ENCODE results near the gene CHD6.

CHD6 gene

GRCh38 chr20:41375846-41376245 is 242.3 kb downstream of the CHD6 start:
- TF ChIP-seq POLR2A (IDR thresholded peaks at IDR 0.05; ENCODE audit: low read depth, low read length): no peak
- no peak for TF ChIP-seq TAF1 (IDR thresholded peaks at IDR 0.05; ENCODE audit: borderline replicate concordance, low read depth, low read length)
- TF ChIP-seq POLR2AphosphoS5 (IDR thresholded peaks at IDR 0.05; ENCODE audit: low read depth, low read length): no peak
- no peak for DNase-seq (ENCODE audit: insufficient read length)
- FAIRE-seq: no peak

DNA sequence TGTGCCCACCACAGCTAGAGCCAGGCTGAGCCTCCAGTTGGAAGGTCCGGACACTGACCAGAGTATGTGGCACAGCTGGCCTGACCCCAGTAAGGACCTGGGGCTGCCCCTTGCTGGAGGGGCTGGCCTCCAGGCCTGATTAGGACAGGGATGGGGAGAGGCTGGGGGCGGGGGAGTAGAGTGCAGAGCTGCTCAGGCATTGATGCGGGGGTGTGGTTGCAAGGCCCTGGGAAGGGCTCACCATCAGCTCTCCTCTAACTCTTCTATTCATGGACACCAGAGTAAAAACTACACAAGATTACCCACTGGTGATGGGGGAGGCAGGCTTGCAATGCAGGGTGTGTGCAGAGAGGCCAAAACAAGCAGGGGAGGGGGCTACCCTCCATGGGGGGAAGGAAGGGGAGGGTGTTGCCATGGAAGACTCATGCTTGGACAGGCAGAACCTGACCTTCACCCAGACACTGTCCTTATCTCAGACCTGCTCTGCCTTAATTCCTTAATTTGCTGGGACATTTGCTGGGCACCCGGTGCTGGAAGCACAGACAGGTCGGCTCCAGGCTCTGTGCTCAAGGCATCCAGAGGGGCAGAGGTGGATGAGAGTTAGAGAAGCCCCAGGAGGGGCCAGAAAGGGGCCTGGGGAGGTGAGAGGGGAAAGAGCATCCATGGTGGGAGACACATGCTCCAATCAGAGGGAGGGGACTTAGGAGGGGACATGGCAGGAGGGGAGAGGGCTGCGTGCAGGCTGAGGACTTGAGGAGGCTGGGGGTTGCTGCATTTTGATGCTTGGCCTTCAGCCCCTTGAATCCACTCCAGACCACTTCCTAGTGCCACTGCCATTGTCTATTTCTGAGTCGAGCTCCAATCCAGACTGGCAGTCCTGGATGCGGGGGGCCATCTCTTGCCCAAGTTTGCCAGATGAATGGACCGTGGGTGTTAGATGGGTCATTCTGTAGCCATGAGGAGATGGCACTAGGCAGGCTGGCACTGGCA is 244.0 kb downstream of the CHD6 start:
- DNase-seq (ENCODE audit: insufficient read length) (no peak), FAIRE-seq (no peak)
- TF ChIP-seq POLR2A (IDR thresholded peaks at IDR 0.05; ENCODE audit: low read depth, low read length): no peak
- TF ChIP-seq POLR2AphosphoS5 (IDR thresholded peaks at IDR 0.05; ENCODE audit: low read depth, low read length): no peak
- no peak for TF ChIP-seq TAF1 (IDR thresholded peaks at IDR 0.05; ENCODE audit: borderline replicate concordance, low read depth, low read length)

GRCh38 chr20:41373251-41373783 is 244.9 kb downstream of the CHD6 start:
- TF ChIP-seq TAF1 (IDR thresholded peaks at IDR 0.05; ENCODE audit: borderline replicate concordance, low read depth, low read length) (no peak), POLR2AphosphoS5 (IDR thresholded peaks at IDR 0.05; ENCODE audit: low read depth, low read length) (no peak), POLR2A (IDR thresholded peaks at IDR 0.05; ENCODE audit: low read depth, low read length) (no peak)
- FAIRE-seq (no peak), DNase-seq (ENCODE audit: insufficient read length) (no peak)

DNA sequence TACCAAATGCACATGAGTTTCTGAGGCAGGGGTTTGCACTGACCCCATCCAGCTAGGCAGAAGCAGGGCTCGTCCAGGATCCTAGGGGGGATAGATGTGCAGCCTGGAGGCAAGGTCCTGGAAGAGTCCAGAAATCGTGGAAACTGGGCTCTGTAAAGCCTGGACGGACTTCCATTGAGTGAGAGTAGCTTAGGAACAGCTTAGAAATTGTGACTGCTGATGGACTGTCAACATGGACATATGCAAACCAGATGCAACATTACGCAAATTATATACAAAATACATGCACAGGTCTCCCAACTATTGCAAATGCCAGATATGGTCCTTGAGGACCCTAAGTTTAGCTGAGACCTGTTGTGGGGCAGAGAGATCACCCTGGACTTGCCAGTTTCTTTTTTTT is 246.8 kb downstream of the CHD6 start:
- DNase-seq (ENCODE audit: insufficient read length) (no peak), FAIRE-seq (no peak)
- TF ChIP-seq POLR2A (IDR thresholded peaks at IDR 0.05; ENCODE audit: low read depth, low read length) (no peak), TAF1 (IDR thresholded peaks at IDR 0.05; ENCODE audit: borderline replicate concordance, low read depth, low read length) (no peak), POLR2AphosphoS5 (IDR thresholded peaks at IDR 0.05; ENCODE audit: low read depth, low read length) (no peak)

DNA sequence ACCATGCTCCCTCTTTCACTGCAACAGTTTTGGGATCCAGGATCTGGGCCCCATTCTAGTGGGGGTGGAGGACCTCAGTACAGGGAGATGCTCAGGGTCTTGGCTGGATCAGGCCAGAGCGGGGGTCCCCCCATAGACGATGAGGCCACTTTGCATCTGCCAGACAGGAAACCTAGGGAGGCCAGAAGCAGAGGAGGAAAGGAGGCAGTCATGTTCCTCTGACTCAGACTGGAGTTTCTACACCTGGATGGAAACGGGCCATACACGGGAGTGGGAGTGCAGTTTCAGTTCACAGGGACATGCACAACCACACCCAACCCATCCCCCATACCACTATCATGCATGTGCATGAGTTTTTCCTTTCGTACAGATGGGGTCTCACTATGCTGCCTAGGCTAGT is 248.0 kb downstream of the CHD6 start:
- FAIRE-seq (no peak), DNase-seq (ENCODE audit: insufficient read length) (no peak)
- TF ChIP-seq TAF1 (IDR thresholded peaks at IDR 0.05; ENCODE audit: borderline replicate concordance, low read depth, low read length): no peak
- no peak for TF ChIP-seq POLR2A (IDR thresholded peaks at IDR 0.05; ENCODE audit: low read depth, low read length)
- TF ChIP-seq POLR2AphosphoS5 (IDR thresholded peaks at IDR 0.05; ENCODE audit: low read depth, low read length): no peak

- no peak for FAIRE-seq
- TF ChIP-seq POLR2A (IDR thresholded peaks at IDR 0.05; ENCODE audit: low read depth, low read length): no peak
- no peak for TF ChIP-seq POLR2AphosphoS5 (IDR thresholded peaks at IDR 0.05; ENCODE audit: low read depth, low read length)
- no peak for TF ChIP-seq TAF1 (IDR thresholded peaks at IDR 0.05; ENCODE audit: borderline replicate concordance, low read depth, low read length)
- no peak for DNase-seq (ENCODE audit: insufficient read length)
These were observed 248.5 kb downstream of the CHD6 start for GRCh38 chr20:41369673-41370072.

DNA sequence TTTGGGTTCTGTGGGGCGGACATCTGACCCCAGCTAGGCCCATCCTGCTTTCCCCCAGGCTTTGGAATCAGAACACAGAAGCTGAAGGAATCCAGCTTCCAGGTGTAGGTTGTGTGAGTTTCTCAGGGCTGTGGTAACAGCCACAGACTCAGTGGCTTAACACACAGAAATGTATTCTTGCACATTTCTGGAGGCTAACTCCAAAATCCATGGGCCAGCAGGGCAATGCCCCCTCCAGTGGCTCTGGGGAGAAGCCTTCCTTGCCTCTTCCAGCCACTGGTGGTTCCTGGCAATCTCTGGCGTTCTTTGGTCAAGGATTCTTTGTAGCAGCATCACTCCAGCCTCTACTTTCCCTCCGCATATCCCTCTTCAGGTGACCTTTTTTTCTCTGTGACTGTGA is 250.2 kb downstream of the CHD6 start:
- FAIRE-seq (no peak), DNase-seq (ENCODE audit: insufficient read length) (no peak)
- TF ChIP-seq POLR2AphosphoS5 (IDR thresholded peaks at IDR 0.05; ENCODE audit: low read depth, low read length) (no peak), POLR2A (IDR thresholded peaks at IDR 0.05; ENCODE audit: low read depth, low read length) (no peak), TAF1 (IDR thresholded peaks at IDR 0.05; ENCODE audit: borderline replicate concordance, low read depth, low read length) (no peak)

DNA sequence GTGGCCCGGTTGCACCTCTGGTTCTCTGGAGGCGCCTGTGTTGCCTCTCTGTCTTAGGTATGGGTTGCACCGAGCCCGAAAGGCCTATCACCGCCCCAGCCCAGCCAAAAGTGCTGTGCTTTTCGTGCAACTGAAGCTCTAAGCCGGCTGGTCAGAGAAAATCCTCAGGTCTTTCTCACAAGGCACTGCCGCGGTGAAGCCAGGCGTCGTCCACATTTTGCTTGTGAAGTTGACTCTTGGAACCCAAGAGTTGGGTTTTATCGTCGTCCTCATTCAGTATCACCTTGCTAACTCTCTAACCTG is 250.8 kb downstream of the CHD6 start:
- DNase-seq (ENCODE audit: insufficient read length) (no peak), FAIRE-seq (no peak)
- TF ChIP-seq POLR2AphosphoS5 (IDR thresholded peaks at IDR 0.05; ENCODE audit: low read depth, low read length): no peak
- no peak for TF ChIP-seq POLR2A (IDR thresholded peaks at IDR 0.05; ENCODE audit: low read depth, low read length)
- no peak for TF ChIP-seq TAF1 (IDR thresholded peaks at IDR 0.05; ENCODE audit: borderline replicate concordance, low read depth, low read length)

GRCh38 chr20:41366546-41367392 is 251.4 kb downstream of the CHD6 start, which contains the start of gene EMILIN3:
Gene EMILIN3 (minus strand): TSS chr20:41366818. CDS start chr20:41366634, 184 bp downstream.
- DNase-seq (ENCODE audit: insufficient read length) (no peak), FAIRE-seq (no peak)
- TF ChIP-seq POLR2A (IDR thresholded peaks at IDR 0.05; ENCODE audit: low read depth, low read length): no peak
- TF ChIP-seq TAF1 (IDR thresholded peaks at IDR 0.05; ENCODE audit: borderline replicate concordance, low read depth, low read length): no peak
- TF ChIP-seq POLR2AphosphoS5 (IDR thresholded peaks at IDR 0.05; ENCODE audit: low read depth, low read length): no peak

- DNase-seq (ENCODE audit: insufficient read length) (no peak), FAIRE-seq (no peak)
- TF ChIP-seq POLR2A (IDR thresholded peaks at IDR 0.05; ENCODE audit: low read depth, low read length) (no peak), TAF1 (IDR thresholded peaks at IDR 0.05; ENCODE audit: borderline replicate concordance, low read depth, low read length) (no peak), POLR2AphosphoS5 (IDR thresholded peaks at IDR 0.05; ENCODE audit: low read depth, low read length) (no peak)
These were observed 252.2 kb downstream of the CHD6 start for GRCh38 chr20:41365777-41366545.

All from GM12892 (cell line).